Measurements from ENCODE around the gene RDX.

DNA sequence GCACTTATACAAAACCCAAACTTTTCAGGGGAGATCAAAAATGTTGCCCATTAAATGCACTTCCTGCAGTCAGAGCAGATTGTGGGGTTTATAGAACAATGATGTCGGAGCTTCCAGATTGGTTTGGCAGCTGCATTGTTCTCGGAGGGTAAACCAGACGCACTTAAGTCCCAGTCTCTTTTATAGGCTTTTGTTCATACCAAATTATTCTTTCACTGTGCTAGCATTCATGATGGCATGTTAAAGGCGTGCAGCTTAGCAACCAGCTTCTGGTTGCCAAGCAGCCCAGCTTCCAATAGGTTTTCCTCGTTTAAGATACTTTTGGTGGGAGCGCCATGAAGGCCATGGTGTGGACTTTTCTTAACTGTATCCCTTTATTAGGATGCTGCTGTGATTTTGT, 162.3 kb downstream of the RDX start:
- no peak for TF ChIP-seq CTCF (IDR thresholded peaks at IDR 0.05; ENCODE audit: borderline replicate concordance, extremely low read depth, low read length, poor library complexity, severe bottlenecking)
- TF ChIP-seq EZH2 (IDR thresholded peaks at IDR 0.05; ENCODE audit: borderline replicate concordance, low read depth, low read length, severe bottlenecking) = no peak

Data from DND-41 (cell line).